HepG2 (cell line): ENCODE data around the gene R3HDM4. TPM values are rescaled to one million over a fixed set of nuclear protein-coding genes. Genes with fewer than 3 reads are reported as not detected.

ENCODE experiments used
- BRCA1 ChIP-seq: sonication (generic); formaldehyde crosslinking; IDR thresholded peaks from 2 replicates; pipeline ENCODE4 v1.4.0; 2020; ENCODE audit warnings: missing genetic modification reagents
- FOXO4 ChIP-seq: sonication (generic); formaldehyde crosslinking; conservative IDR thresholded peaks from 2 replicates; pipeline ENCODE4 v1.8.1; 2023; ENCODE audit warnings: missing genetic modification reagents
- FUBP1 ChIP-seq: sonication (generic); formaldehyde crosslinking; IDR thresholded peaks from 2 replicates; pipeline ENCODE4 v1.5.1; 2020; ENCODE audit warnings: missing genetic modification reagents, mild to moderate bottlenecking, borderline replicate concordance
- KDM4B ChIP-seq: sonication (generic); formaldehyde crosslinking; IDR thresholded peaks from 2 replicates; pipeline ENCODE4 v1.4.0; 2020; ENCODE audit warnings: missing genetic modification reagents
- MATR3 ChIP-seq: sonication (generic); formaldehyde crosslinking; IDR thresholded peaks from 2 replicates; pipeline ENCODE4 v1.4.0; 2020; ENCODE audit warnings: missing genetic modification reagents
- MAX ChIP-seq: IDR thresholded peaks from 2 replicates; pipeline ENCODE4 v1.6.1; 2012; ENCODE audit warnings: inconsistent platforms
- MED1 ChIP-seq: sonication (generic); formaldehyde crosslinking; IDR thresholded peaks from 2 replicates; pipeline ENCODE4 v1.4.0; 2020; ENCODE audit warnings: missing genetic modification reagents
- NRL ChIP-seq: sonication (generic); formaldehyde crosslinking; IDR thresholded peaks from 2 replicates; pipeline ENCODE4 v1.5.0; 2020; ENCODE audit warnings: missing genetic modification reagents, mild to moderate bottlenecking, moderate library complexity, borderline replicate concordance
- SNAPC5 ChIP-seq: sonication (generic); formaldehyde crosslinking; IDR thresholded peaks from 2 replicates; pipeline ENCODE4 v1.8.1; 2023; ENCODE audit warnings: mild to moderate bottlenecking, missing genetic modification reagents, borderline replicate concordance
- SPEN ChIP-seq: sonication (generic); formaldehyde crosslinking; IDR thresholded peaks from 2 replicates; pipeline ENCODE4 v1.5.1; 2020; ENCODE audit warnings: low read depth, mild to moderate bottlenecking, missing genetic modification reagents
- TCF7 ChIP-seq: sonication (generic); IDR thresholded peaks from 2 replicates; pipeline ENCODE4 v1.6.1; 2016; ENCODE audit warnings: antibody characterized with exemption, low read depth
- TFDP2 ChIP-seq: sonication (generic); formaldehyde crosslinking; IDR thresholded peaks from 2 replicates; pipeline ENCODE4 v1.4.0; 2020; ENCODE audit warnings: missing genetic modification reagents
- TOPORS ChIP-seq: sonication (generic); formaldehyde crosslinking; IDR thresholded peaks from 2 replicates; pipeline ENCODE4 v1.8.0; 2023; ENCODE audit warnings: mild to moderate bottlenecking, missing genetic modification reagents
- XRCC5 ChIP-seq: fragments of 200-400 bp; formaldehyde crosslinking; optimal IDR thresholded peaks from 2 replicates; pipeline ENCODE3; 2017; ENCODE audit warnings: mild to moderate bottlenecking, low read length
- ZBTB25 ChIP-seq: IDR thresholded peaks from 2 replicates; pipeline ENCODE4 v1.6.1; 2018; ENCODE audit warnings: missing genetic modification reagents
- ZBTB38 ChIP-seq: sonication (generic); formaldehyde crosslinking; IDR thresholded peaks from 2 replicates; pipeline ENCODE4 v1.5.1; 2020; ENCODE audit warnings: mild to moderate bottlenecking, missing genetic modification reagents
- ZMYM3 ChIP-seq: sonication (generic); formaldehyde crosslinking; IDR thresholded peaks from 2 replicates; pipeline ENCODE4 v1.5.1; 2020; ENCODE audit warnings: mild to moderate bottlenecking, missing genetic modification reagents
- ZNF136 ChIP-seq: sonication (generic); formaldehyde crosslinking; IDR thresholded peaks from 2 replicates; pipeline ENCODE4 v1.8.1; 2022; ENCODE audit warnings: low read depth, mild to moderate bottlenecking, moderate library complexity, missing genetic modification reagents
- ZNF329 ChIP-seq: sonication (generic); formaldehyde crosslinking; IDR thresholded peaks from 2 replicates; pipeline ENCODE4 v1.9.0; 2021; ENCODE audit warnings: low read depth, mild to moderate bottlenecking, missing genetic modification reagents
- ZNF33A ChIP-seq: sonication (generic); formaldehyde crosslinking; IDR thresholded peaks from 2 replicates; pipeline ENCODE4 v1.5.1; 2020; ENCODE audit warnings: missing genetic modification reagents, mild to moderate bottlenecking, moderate library complexity, borderline replicate concordance
- ZNF430 ChIP-seq: sonication (generic); formaldehyde crosslinking; IDR thresholded peaks from 2 replicates; pipeline ENCODE4 v1.9.0; 2021; ENCODE audit warnings: mild to moderate bottlenecking, missing genetic modification reagents
- ZNF747 ChIP-seq: sonication (generic); formaldehyde crosslinking; IDR thresholded peaks from 2 replicates; pipeline ENCODE4 v1.8.1; 2023; ENCODE audit warnings: missing genetic modification reagents, mild to moderate bottlenecking, borderline replicate concordance
- ZNF772 ChIP-seq: sonication (generic); formaldehyde crosslinking; IDR thresholded peaks from 2 replicates; pipeline ENCODE4 v1.5.0; 2020; ENCODE audit warnings: mild to moderate bottlenecking, missing genetic modification reagents
- polyA plus RNA-seq, 8 experiments: library from polyadenylated mRNA; depleted of rRNA in 3 of 8; stranded (reverse) in 7 of 8; unstranded in 1 of 8; fragments of >200 nt; fragmentation: Illumina TruSeq in 4 of 8; extraction: Trizol in 4 of 8; gene quantifications; 2 replicates each; pipeline versions ENCODE4 v1.2.1 to v1.2.3, GENCODE V29; 2011 to 2016; ENCODE audit warnings: low read depth in 4 of 8, missing spikeins in 1 of 8, mixed read lengths in 1 of 8; ENCODE audit not compliant: insufficient read depth in 1 of 8
- total RNA-seq, 5 experiments: library from RNA; depleted of rRNA; stranded (reverse); fragments of >200 nt; fragmentation: Illumina TruSeq; extraction: Trizol; gene quantifications; 2 replicates each; pipeline ENCODE4 v1.2.3, GENCODE V29; 2016; ENCODE audit warnings: low read depth in 1 of 5

R3HDM4 gene
- total and polyA plus RNA-seq, 2 of the 13 experiments (the other 11 are each of a cell fraction or from before 2014, with no cell fraction given): 26.2 to 26.9 TPM

- TF ChIP-seq ZBTB25 (no peak), ZBTB38 (CRISPR knock-in tag) (peak; percentile 91), SPEN (CRISPR knock-in tag) (peak; percentile 29; the same call in 1 of the 2 replicates), TOPORS (CRISPR knock-in tag) (no peak), ZNF329 (no peak), XRCC5 (peak; percentile 27), ZMYM3 (CRISPR knock-in tag) (no peak), TCF7 (peak; percentile 71; the same call in 1 of the 2 replicates), MED1 (CRISPR knock-in tag) (0 out of 2 replicates have a peak, but pooled peaks have one; percentile 27), SNAPC5 (CRISPR knock-in tag) (no peak), ZNF772 (CRISPR knock-in tag) (no peak), ZNF33A (no peak), MATR3 (CRISPR knock-in tag) (no peak), MAX (peak; percentile 56; the same call in 1 of the 2 replicates), NRL (CRISPR knock-in tag) (no peak), ZNF430 (no peak), KDM4B (CRISPR knock-in tag) (no peak), FUBP1 (no peak), BRCA1 (no peak), TFDP2 (no peak), FOXO4 (CRISPR knock-in tag) (no peak), ZNF136 (CRISPR knock-in tag) (no peak), ZNF747 (CRISPR knock-in tag) (no peak)
Observed at GRCh38 chr19:932648-933552, 19.9 kb upstream of the R3HDM4 start (continued).
